ENCODE results near the gene ACSM3. TPM values are rescaled to one million over a fixed set of nuclear protein-coding genes. Genes with fewer than 3 reads are reported as not detected.
"Not testable (repeated sequence)": the region's sequence is repeated elsewhere in the genome, so short reads cannot be mapped to it uniquely, and the experiment has no call there.

The ACSM3 gene
- total and polyA plus RNA-seq, 3 experiments from 2014 or later: 6.8 to 7.4 (median 7.3) TPM

- CTCF ChIA-PET: no interaction called here
These were observed 17.4 kb upstream of the ACSM3 start for GRCh38 chr16:20746461-20746860.

GRCh38 chr16:20747030-20747816, 16.6 kb upstream of the ACSM3 start:
- Mint-ChIP-seq H3K27ac (no peak overlapping the region), H3K9me3 (peaks cover 6 to 16% (median 13%) of the 10 kb centered on the region in 5 donors), H3K4me3 (no peak overlapping the region), H3K4me1 (no peaks in the 10 kb centered on the region), H3K36me3 (peaks cover 0 to 19% (median 2%) of the 10 kb centered on the region in 3 donors), H3K27me3 (peaks cover 6 to 14% of the 10 kb centered on the region in 2 donors)
- Histone ChIP-seq H3K4me3 (ENCODE audit: low read length) (no peak overlapping the region), H3K27me3 (ENCODE audit: insufficient read depth, low read length, poor library complexity, severe bottlenecking) (no peaks in the 10 kb centered on the region), H3K4me1 (ENCODE audit: insufficient read depth, low read length) (no peaks in the 10 kb centered on the region), H3K27ac (ENCODE audit: low read depth, low read length) (peak overlapping the region; percentile 68), H3K9me3 (ENCODE audit: low read length) (no peaks in the 10 kb centered on the region), H3K36me3 (ENCODE audit: insufficient read depth, low read length) (no peaks in the 10 kb centered on the region)
- DNase-seq: no peak
- POLR2A ChIA-PET: no interaction called here
- CTCF ChIA-PET: no interaction called here

More at GRCh38 chr16:20746461-20746860, 17.4 kb upstream of the ACSM3 start:
- Mint-ChIP-seq H3K4me3 (no peak overlapping the region), H3K4me1 (peaks cover 0 to 4% (median 4%) of the 10 kb centered on the region in 3 donors), H3K27ac (no peak overlapping the region), H3K27me3 (peaks cover 0 to 11% of the 10 kb centered on the region in 2 donors), H3K36me3 (peaks cover 2 to 19% (median 4%) of the 10 kb centered on the region in 3 donors), H3K9me3 (peaks cover 6 to 16% (median 13%) of the 10 kb centered on the region in 5 donors)
- H3K27me3 ChIP-seq (ENCODE audit: insufficient read depth, low read length, poor library complexity, severe bottlenecking): no peaks in the 10 kb centered on the region
- DNase-seq: no peak
- peaks cover 3% of the 10 kb centered on the region for H3K4me1 ChIP-seq (ENCODE audit: insufficient read depth, low read length)
- POLR2A ChIA-PET: no interaction called here
- H3K36me3 ChIP-seq (ENCODE audit: insufficient read depth, low read length): no peaks in the 10 kb centered on the region
- H3K9me3 ChIP-seq (ENCODE audit: low read length): no peaks in the 10 kb centered on the region
- H3K4me3 ChIP-seq (ENCODE audit: low read length): no peak overlapping the region
- peak overlapping the region; percentile 68 for H3K27ac ChIP-seq (ENCODE audit: low read depth, low read length)

GRCh38 chr16:20749474-20749873, 14.3 kb upstream of the ACSM3 start:
- H3K27ac Mint-ChIP-seq: no peak overlapping the region

GRCh38 chr16:20750558-20750957, 13.3 kb upstream of the ACSM3 start:
- no peaks in the 10 kb centered on the region for H3K4me1 Mint-ChIP-seq
- Histone ChIP-seq H3K36me3 (ENCODE audit: insufficient read depth, low read length) (no peaks in the 10 kb centered on the region), H3K4me3 (ENCODE audit: low read length) (no peak overlapping the region), H3K27ac (ENCODE audit: low read depth, low read length) (no peak overlapping the region), H3K4me1 (ENCODE audit: insufficient read depth, low read length) (no peaks in the 10 kb centered on the region), H3K27me3 (ENCODE audit: insufficient read depth, low read length, poor library complexity, severe bottlenecking) (no peaks in the 10 kb centered on the region), H3K9me3 (ENCODE audit: low read length) (no peaks in the 10 kb centered on the region)
- no peak overlapping the region for H3K27ac Mint-ChIP-seq
- DNase-seq: no peak
- POLR2A ChIA-PET: no interaction called here
- H3K27me3 Mint-ChIP-seq: peaks cover 14 to 16% of the 10 kb centered on the region in 2 donors
- H3K9me3 Mint-ChIP-seq: peaks cover 8 to 26% (median 21%) of the 10 kb centered on the region in 5 donors
- peaks cover 0 to 26% (median 2%) of the 10 kb centered on the region in 3 donors for H3K36me3 Mint-ChIP-seq
- CTCF ChIA-PET: no interaction called here
- no peak overlapping the region for H3K4me3 Mint-ChIP-seq

More at GRCh38 chr16:20749474-20749873, 14.3 kb upstream of the ACSM3 start:
- Mint-ChIP-seq H3K36me3 (peaks cover 0 to 20% (median 2%) of the 10 kb centered on the region in 3 donors), H3K4me1 (no peaks in the 10 kb centered on the region), H3K9me3 (peaks cover 6 to 20% (median 16%) of the 10 kb centered on the region in 5 donors), H3K27me3 (peaks cover 12 to 14% of the 10 kb centered on the region in 2 donors), H3K4me3 (no peak overlapping the region)
- no peak for DNase-seq
- POLR2A ChIA-PET: no interaction called here
- Histone ChIP-seq H3K4me3 (ENCODE audit: low read length) (no peak overlapping the region), H3K4me1 (ENCODE audit: insufficient read depth, low read length) (no peaks in the 10 kb centered on the region), H3K27ac (ENCODE audit: low read depth, low read length) (no peak overlapping the region), H3K9me3 (ENCODE audit: low read length) (no peaks in the 10 kb centered on the region), H3K36me3 (ENCODE audit: insufficient read depth, low read length) (no peaks in the 10 kb centered on the region), H3K27me3 (ENCODE audit: insufficient read depth, low read length, poor library complexity, severe bottlenecking) (no peaks in the 10 kb centered on the region)
- CTCF ChIA-PET: no interaction called here

GRCh38 chr16:20753727-20754126, 10.1 kb upstream of the ACSM3 start:
- no peak overlapping the region for H3K4me3 ChIP-seq (ENCODE audit: low read length)
- ChIA-PET POLR2A (no interaction called here), CTCF (no interaction called here)
- Mint-ChIP-seq H3K9me3 (peaks cover 2 to 10% (median 9%) of the 10 kb centered on the region in 5 donors), H3K4me3 (no peak overlapping the region), H3K27me3 (peaks cover 14 to 15% of the 10 kb centered on the region in 2 donors), H3K36me3 (peaks cover 0 to 8% (median 0%) of the 10 kb centered on the region in 3 donors), H3K27ac (no peak overlapping the region), H3K4me1 (no peaks in the 10 kb centered on the region)
- H3K4me1 ChIP-seq (ENCODE audit: insufficient read depth, low read length): no peaks in the 10 kb centered on the region
- no peaks in the 10 kb centered on the region for H3K9me3 ChIP-seq (ENCODE audit: low read length)
- H3K36me3 ChIP-seq (ENCODE audit: insufficient read depth, low read length): no peaks in the 10 kb centered on the region
- no peak overlapping the region for H3K27ac ChIP-seq (ENCODE audit: low read depth, low read length)
- H3K27me3 ChIP-seq (ENCODE audit: insufficient read depth, low read length, poor library complexity, severe bottlenecking): no peaks in the 10 kb centered on the region
- DNase-seq: no peak

GRCh38 chr16:20755238-20755637, 8.6 kb upstream of the ACSM3 start:
- Mint-ChIP-seq H3K4me1 (no peaks in the 10 kb centered on the region), H3K4me3 (no peak overlapping the region), H3K27me3 (peaks cover 11 to 14% of the 10 kb centered on the region in 2 donors), H3K27ac (no peak overlapping the region), H3K9me3 (peaks cover 2 to 14% (median 9%) of the 10 kb centered on the region in 5 donors), H3K36me3 (peaks cover 0 to 18% (median 0%) of the 10 kb centered on the region in 3 donors)
- Histone ChIP-seq H3K4me1 (ENCODE audit: insufficient read depth, low read length) (no peaks in the 10 kb centered on the region), H3K27me3 (ENCODE audit: insufficient read depth, low read length, poor library complexity, severe bottlenecking) (no peaks in the 10 kb centered on the region), H3K4me3 (ENCODE audit: low read length) (no peak overlapping the region), H3K36me3 (ENCODE audit: insufficient read depth, low read length) (no peaks in the 10 kb centered on the region), H3K9me3 (ENCODE audit: low read length) (no peaks in the 10 kb centered on the region), H3K27ac (ENCODE audit: low read depth, low read length) (no peak overlapping the region)
- no peak for DNase-seq
- CTCF ChIA-PET: interaction anchor here (1.0 kb wide), 2 partner anchors 11 to 51 kb away, joined by 3 read pairs; partner anchors contain the start of genes ERI2 and REXO5
- POLR2A ChIA-PET: no interaction called here

GRCh38 chr16:20755799-20756198, 8.0 kb upstream of the ACSM3 start:
- H3K36me3 Mint-ChIP-seq: peaks cover 0 to 22% (median 1%) of the 10 kb centered on the region in 3 donors
- peaks cover 2 to 16% (median 9%) of the 10 kb centered on the region in 5 donors for H3K9me3 Mint-ChIP-seq
- H3K4me1 Mint-ChIP-seq; H3K4me1 ChIP-seq (ENCODE audit: insufficient read depth, low read length); CTCF ChIA-PET; H3K27ac ChIP-seq (ENCODE audit: low read depth, low read length); POLR2A ChIA-PET; H3K4me3 ChIP-seq (ENCODE audit: low read length); H3K27ac Mint-ChIP-seq; H3K36me3 ChIP-seq (ENCODE audit: insufficient read depth, low read length); DNase-seq; H3K9me3 ChIP-seq (ENCODE audit: low read length); H3K27me3 ChIP-seq (ENCODE audit: insufficient read depth, low read length, poor library complexity, severe bottlenecking); H3K4me3 Mint-ChIP-seq: not testable (repeated sequence)
- peaks cover 7 to 14% of the 10 kb centered on the region in 2 donors for H3K27me3 Mint-ChIP-seq

- H3K9me3 Mint-ChIP-seq: peaks cover 0 to 7% (median 2%) of the 10 kb centered on the region in 5 donors
- Histone ChIP-seq H3K4me1 (ENCODE audit: insufficient read depth, low read length) (peaks cover 20% of the 10 kb centered on the region), H3K4me3 (ENCODE audit: low read length) (no peak overlapping the region), H3K27me3 (ENCODE audit: insufficient read depth, low read length, poor library complexity, severe bottlenecking) (no peaks in the 10 kb centered on the region), H3K36me3 (ENCODE audit: insufficient read depth, low read length) (no peaks in the 10 kb centered on the region), H3K27ac (ENCODE audit: low read depth, low read length) (peak overlapping the region; percentile 51), H3K9me3 (ENCODE audit: low read length) (no peaks in the 10 kb centered on the region)
- H3K4me3 Mint-ChIP-seq: no peak overlapping the region
- no peak for DNase-seq
- POLR2A ChIA-PET: no interaction called here
- H3K27ac Mint-ChIP-seq: no peak overlapping the region
- peaks cover 28 to 29% (median 29%) of the 10 kb centered on the region in 3 donors for H3K4me1 Mint-ChIP-seq
- H3K27me3 Mint-ChIP-seq: peaks cover 0 to 2% of the 10 kb centered on the region in 2 donors
- peaks cover 2 to 23% (median 5%) of the 10 kb centered on the region in 3 donors for H3K36me3 Mint-ChIP-seq
- CTCF ChIA-PET: no interaction called here
These were observed 3.5 kb upstream of the ACSM3 start for GRCh38 chr16:20760346-20760745.
